ENCODE measurements around the gene CD22.

CD22 gene

GRCh38 chr19:35392742-35393715, 64.0 kb downstream of the CD22 start:
- no peak for DNase-seq

GRCh38 chr19:35395382-35396199, 66.6 kb downstream of the CD22 start:
- DNase-seq = no peak

DNA sequence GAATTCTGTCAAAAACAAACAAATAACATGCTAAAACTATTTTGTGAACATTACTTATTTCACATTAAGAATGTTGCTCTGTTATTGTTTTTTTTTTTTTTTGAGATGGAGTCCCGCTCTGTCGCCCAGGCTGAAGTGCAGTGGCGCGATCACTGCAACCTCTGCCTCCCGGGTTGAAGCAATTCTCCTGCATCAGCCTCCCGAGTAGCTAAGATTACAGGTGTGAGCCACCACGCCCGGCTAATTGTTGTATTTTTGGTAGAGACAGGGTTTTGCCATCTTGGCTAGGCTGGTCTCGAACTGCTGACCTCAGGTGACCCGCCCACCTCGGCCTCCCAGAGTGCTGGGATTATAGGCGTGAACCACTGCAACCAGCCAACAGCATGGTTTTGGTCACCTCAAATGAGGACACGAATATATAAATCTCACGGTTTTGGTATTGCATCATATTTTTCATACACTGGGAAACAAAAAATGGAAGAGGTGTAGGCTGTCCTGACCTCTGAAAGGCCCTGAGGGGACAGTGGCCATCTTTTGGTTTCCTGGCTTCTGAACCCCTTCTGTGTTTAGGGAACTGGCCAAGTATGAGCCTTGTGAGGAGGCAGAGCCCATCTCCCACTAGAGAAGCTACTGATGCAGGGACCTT, 67.4 kb downstream of the CD22 start:
- no peak for DNase-seq

All from NCI-H1105 treated with DMSO at 0.1 percent for 48 hours (cell line).